Naive thymus-derived CD8-positive, alpha-beta T cell (primary cell): ENCODE results near the gene TAS2R41. TPM values are rescaled to one million over a fixed set of nuclear protein-coding genes. Genes with fewer than 3 reads are reported as not detected.

ENCODE experiments used
- ATAC-seq, 2 donors: fragments of 150-1000 bp; cut with Tn5 transposase in 1 of 2; sonication (Bioruptor Pico), chemical (Tn5 transposase) in 1 of 2; 1 replicate in 1 of 2; 2 replicates in 1 of 2; pipeline ENCODE4 v1.10.0; 2021; ENCODE audit warnings: mild to moderate bottlenecking in 2 of 2, moderate library complexity in 2 of 2
- POLR2A ChIA-PET: fragments of 350-600 bp; sonication (Branson Sonifier 250); formaldehyde crosslinking; loops from one replicate; lab custom pipeline; 2021; ENCODE audit warnings: antibody characterized with exemption; lab: Charles Lee
- DNase-seq, 10 donors: peaks; one replicate each; pipeline versions ENCODE4 v3.0.0 to v3.0.0-alpha.2; 2020 to 2022
- H3K27ac Mint-ChIP-seq, 10 donors: one replicate each; pipeline ENCODE4 v1.8.0; 2020 to 2022; ENCODE audit warnings: mild to moderate bottlenecking in 10 of 10, mixed read lengths in 10 of 10, moderate library complexity in 4 of 10, inconsistent platforms in 1 of 10
- H3K27me3 Mint-ChIP-seq, 5 donors: one replicate each; pipeline ENCODE4 v1.8.0; 2021 to 2022; ENCODE audit warnings: mixed read lengths in 5 of 5
- H3K36me3 Mint-ChIP-seq, 3 donors: one replicate each; pipeline ENCODE4 v1.8.0; 2020 to 2022; ENCODE audit warnings: mixed read lengths in 3 of 3, mild to moderate bottlenecking in 2 of 3, inconsistent platforms in 1 of 3
- H3K4me1 Mint-ChIP-seq, 4 donors: one replicate each; pipeline ENCODE4 v1.8.0; 2021 to 2022; ENCODE audit warnings: mixed read lengths in 4 of 4
- H3K4me3 Mint-ChIP-seq, 10 donors: one replicate each; pipeline ENCODE4 v1.8.0; 2020 to 2022; ENCODE audit warnings: mild to moderate bottlenecking in 10 of 10, mixed read lengths in 10 of 10, moderate library complexity in 6 of 10, inconsistent platforms in 1 of 10
- H3K9me3 Mint-ChIP-seq, 9 donors: one replicate each; pipeline ENCODE4 v1.8.0; 2020 to 2022; ENCODE audit warnings: mixed read lengths in 9 of 9, mild to moderate bottlenecking in 3 of 9, inconsistent platforms in 1 of 9, moderate library complexity in 1 of 9
- polyA plus RNA-seq, 3 donors: library from polyadenylated mRNA; unstranded; fragments of 300-500 nt; fragmentation: Illumina TruSeq; gene quantifications; one replicate each; pipeline ENCODE4 v1.2.3, GENCODE V29; 2021
- total RNA-seq, 8 experiments: library from RNA in 2 of 8; stranded (reverse) in 2 of 8; gene quantifications; one replicate each; pipeline ENCODE4 v1.2.3 and lab custom pipeline; 2021 to 2026

Gene TAS2R41
- total RNA-seq: under 1 TPM in 1 of 2 experiments, not detected in 1; 0.55 TPM
- not detected for polyA plus RNA-seq
- total RNA-seq (lab: John Stamatoyannopoulos, UW): 0 to 0.57 (median 0.39) reads per million in 6 experiments

DNA sequence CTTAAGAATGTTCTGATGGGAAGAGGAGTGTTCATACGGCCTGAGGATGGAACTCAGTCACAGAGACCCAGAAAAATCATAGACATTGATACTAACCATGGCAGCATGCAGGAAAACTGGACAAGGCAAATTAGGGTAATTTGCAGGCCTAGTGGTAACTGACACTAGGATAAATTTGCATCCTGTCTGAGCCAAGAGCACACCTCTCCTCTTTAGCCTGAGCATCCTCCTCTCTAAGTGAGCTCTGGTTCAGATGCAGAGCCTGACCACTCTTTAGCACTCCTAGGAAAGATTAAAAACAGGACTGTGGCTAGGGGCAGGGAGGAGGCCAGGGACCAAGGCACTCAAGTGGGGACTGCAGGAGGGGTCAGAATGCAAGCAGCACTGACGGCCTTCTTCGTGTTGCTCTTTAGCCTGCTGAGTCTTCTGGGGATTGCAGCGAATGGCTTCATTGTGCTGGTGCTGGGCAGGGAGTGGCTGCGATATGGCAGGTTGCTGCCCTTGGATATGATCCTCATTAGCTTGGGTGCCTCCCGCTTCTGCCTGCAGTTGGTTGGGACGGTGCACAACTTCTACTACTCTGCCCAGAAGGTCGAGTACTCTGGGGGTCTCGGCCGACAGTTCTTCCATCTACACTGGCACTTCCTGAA is at the start of gene TAS2R41:
TSS of gene TAS2R41 (plus strand) at position 373 of the 650 bp plus-strand sequence. CDS start at position 373, 0 bp downstream.
- H3K4me3 Mint-ChIP-seq: no peak within 1 kb of the TSS
- H3K4me1 Mint-ChIP-seq: peaks cover 18 to 40% (median 29%) of the 10 kb centered on the region in 4 donors
- DNase-seq: no peak
- H3K27ac Mint-ChIP-seq: peak within 1 kb of the TSS in 5 of 10 donors; percentile 14 to 75 (median 39)
- H3K27me3 Mint-ChIP-seq: no peaks in the 10 kb centered on the region
- H3K9me3 Mint-ChIP-seq: peaks cover 0 to 16% (median 2%) of the 10 kb centered on the region in 9 donors
- ATAC-seq: no peak
- H3K36me3 Mint-ChIP-seq: peaks cover 0 to 8% (median 3%) of the 10 kb centered on the region in 3 donors
- POLR2A ChIA-PET: no interaction called here

DNA sequence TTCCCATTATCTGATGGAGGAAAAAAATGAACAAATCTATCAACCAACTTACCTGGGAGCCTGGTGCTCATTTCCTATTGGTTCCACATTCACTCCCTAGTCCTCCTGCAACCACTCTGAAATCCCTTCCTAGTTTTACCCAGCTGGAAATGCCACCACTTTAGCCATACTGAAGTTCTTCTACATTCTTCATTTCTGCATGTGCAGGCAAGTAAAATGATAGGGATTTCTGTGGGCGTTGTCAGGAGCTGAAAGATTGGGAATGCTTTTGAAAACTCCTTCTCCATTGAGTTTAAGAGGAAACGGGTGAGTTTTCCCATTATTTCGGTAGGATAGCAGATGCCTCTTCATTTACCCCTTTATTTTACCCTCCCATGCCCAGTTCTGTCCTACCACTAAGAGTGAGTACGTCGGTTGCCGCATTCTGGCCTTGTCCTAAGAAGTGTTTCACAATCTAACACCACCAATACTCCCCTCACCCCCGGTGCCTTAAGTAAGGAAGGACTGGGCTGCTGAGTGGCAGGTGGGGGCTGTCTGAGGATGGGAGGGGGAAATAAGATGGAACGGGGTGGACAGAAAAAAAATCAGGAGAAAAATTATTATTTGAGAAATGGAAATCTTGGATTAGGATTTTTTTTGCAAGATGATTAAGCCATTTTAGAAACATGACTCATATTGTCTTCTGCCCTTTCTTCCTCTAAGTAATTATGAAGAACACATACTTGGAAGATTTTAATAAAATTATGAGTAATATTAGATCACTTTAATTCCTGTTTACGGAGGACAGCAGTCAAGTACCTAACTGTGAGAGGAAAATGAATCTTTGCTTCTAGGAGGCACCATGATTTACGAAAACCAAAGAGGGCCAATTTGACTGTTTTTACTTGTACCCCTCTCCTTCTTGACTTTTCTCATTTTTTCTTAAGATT is 47.6 kb upstream of the TAS2R41 start:
- ATAC-seq: no peak
- Mint-ChIP-seq H3K9me3 (no peaks in the 10 kb centered on the region), H3K27ac (peak overlapping the region in 2 of 10 donors; percentile 2 to 81), H3K4me1 (peaks cover 5 to 28% (median 9%) of the 10 kb centered on the region in 4 donors), H3K36me3 (peaks cover 9 to 44% (median 11%) of the 10 kb centered on the region in 3 donors), H3K4me3 (no peak overlapping the region), H3K27me3 (no peaks in the 10 kb centered on the region)
- POLR2A ChIA-PET: no interaction called here
- DNase-seq: no peak

- peaks cover 9 to 52% (median 14%) of the 10 kb centered on the region in 3 donors for H3K36me3 Mint-ChIP-seq
Measured at GRCh38 chr7:143431109-143431508, 46.6 kb upstream of the TAS2R41 start.

GRCh38 chr7:143433759-143434158 is 43.9 kb upstream of the TAS2R41 start:
- POLR2A ChIA-PET: no interaction called here
- H3K36me3 Mint-ChIP-seq: peaks cover 12 to 49% (median 15%) of the 10 kb centered on the region in 3 donors
- H3K27ac Mint-ChIP-seq: no peak overlapping the region
- H3K9me3 Mint-ChIP-seq: no peaks in the 10 kb centered on the region
- H3K4me3 Mint-ChIP-seq: no peak overlapping the region
- DNase-seq (no peak), ATAC-seq (no peak)
- H3K27me3 Mint-ChIP-seq: peaks cover 0 to 2% (median 0%) of the 10 kb centered on the region in 5 donors
- H3K4me1 Mint-ChIP-seq: peaks cover 18 to 48% (median 25%) of the 10 kb centered on the region in 4 donors

More at GRCh38 chr7:143431109-143431508, 46.6 kb upstream of the TAS2R41 start:
- H3K27ac Mint-ChIP-seq: peak overlapping the region in 2 of 10 donors; percentile 9 to 61
- DNase-seq (no peak), ATAC-seq (no peak)
- POLR2A ChIA-PET: no interaction called here
- peaks cover 5 to 31% (median 11%) of the 10 kb centered on the region in 4 donors for H3K4me1 Mint-ChIP-seq
- no peak overlapping the region for H3K4me3 Mint-ChIP-seq
- peaks cover 0 to 2% (median 0%) of the 10 kb centered on the region in 5 donors for H3K27me3 Mint-ChIP-seq
- no peaks in the 10 kb centered on the region for H3K9me3 Mint-ChIP-seq

DNA sequence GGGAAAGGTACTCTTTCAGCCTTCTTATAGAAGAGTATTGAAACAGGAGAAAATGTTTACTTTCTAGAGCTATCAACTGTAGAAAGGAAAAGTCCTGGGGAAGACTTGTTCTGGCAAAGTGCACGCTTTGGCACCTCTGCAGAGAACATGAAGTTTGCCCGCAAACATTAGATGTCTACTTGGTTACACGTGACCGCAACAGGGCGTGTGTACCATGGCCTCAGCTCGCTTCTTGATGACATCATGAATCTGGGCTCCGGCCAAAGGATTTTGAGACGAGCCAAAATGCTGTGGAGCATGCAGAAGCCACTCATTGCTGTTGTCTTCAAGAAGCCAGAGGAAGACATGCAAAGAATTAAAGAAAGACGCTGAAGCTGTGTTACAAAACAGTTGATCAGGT is 43.0 kb upstream of the TAS2R41 start:
- DNase-seq: no peak
- ATAC-seq: no peak
- Mint-ChIP-seq H3K27ac (no peak overlapping the region), H3K27me3 (peaks cover 0 to 2% (median 0%) of the 10 kb centered on the region in 5 donors), H3K36me3 (peaks cover 14 to 51% (median 15%) of the 10 kb centered on the region in 3 donors), H3K4me1 (peaks cover 20 to 48% (median 26%) of the 10 kb centered on the region in 4 donors), H3K4me3 (no peak overlapping the region), H3K9me3 (no peaks in the 10 kb centered on the region)
- POLR2A ChIA-PET: no interaction called here

DNA sequence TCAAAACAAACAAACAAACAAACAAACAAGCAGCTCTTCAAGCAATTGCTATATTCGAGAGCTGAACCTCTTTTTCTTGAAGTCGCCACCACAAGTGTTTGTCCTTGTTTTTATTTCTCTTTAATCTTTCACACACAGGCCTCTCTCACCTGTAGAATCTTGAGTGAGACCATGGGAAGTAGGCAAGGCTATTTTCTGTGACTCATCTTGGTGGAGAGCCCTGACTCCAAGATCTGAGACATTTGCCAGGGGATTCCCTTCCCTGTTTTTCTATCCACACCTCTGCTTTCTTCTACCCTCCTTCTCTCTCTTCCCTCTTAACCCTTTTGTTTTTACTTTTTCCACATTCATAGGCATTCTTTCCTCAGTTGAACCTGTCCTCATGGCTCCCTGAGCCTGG is 42.4 kb upstream of the TAS2R41 start:
- DNase-seq (no peak), ATAC-seq (no peak)
- POLR2A ChIA-PET: no interaction called here
- Mint-ChIP-seq H3K36me3 (peaks cover 14 to 49% (median 15%) of the 10 kb centered on the region in 3 donors), H3K9me3 (no peaks in the 10 kb centered on the region), H3K4me3 (no peak overlapping the region), H3K4me1 (peaks cover 21 to 46% (median 28%) of the 10 kb centered on the region in 4 donors), H3K27me3 (peaks cover 0 to 2% (median 0%) of the 10 kb centered on the region in 5 donors), H3K27ac (peak overlapping the region in 3 of 10 donors; percentile 4 to 84 (median 54))

DNA sequence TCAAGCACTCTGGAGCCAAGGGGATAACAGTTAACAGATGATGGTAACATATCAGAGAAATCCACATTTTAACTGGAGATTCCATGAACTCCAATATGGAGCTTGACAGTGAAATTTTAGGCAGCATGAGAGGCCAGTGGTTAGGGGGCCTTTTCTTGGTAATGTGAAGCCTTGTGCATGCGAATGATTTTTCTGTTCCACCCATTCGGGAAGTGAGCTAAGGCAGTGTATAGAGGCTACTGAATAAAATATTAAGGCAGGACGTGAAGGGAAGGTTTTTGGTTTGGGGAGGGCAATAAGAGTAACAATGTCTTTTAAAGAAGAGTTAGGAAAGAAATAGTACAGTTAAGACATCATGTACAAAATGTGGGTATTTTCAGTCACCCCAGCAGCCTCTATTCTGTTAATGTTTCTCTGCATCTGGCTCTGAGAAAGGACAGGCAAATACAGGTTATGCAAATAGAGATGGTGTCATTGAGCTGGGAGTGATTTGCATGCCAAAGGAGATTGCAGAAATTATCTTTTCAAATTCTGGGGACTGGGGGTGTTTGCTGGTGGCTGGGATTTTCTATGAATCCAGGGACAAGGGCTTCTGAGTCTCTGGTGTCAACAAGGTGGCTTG is 41.2 kb upstream of the TAS2R41 start:
- H3K9me3 Mint-ChIP-seq: no peaks in the 10 kb centered on the region
- H3K36me3 Mint-ChIP-seq: peaks cover 13 to 50% (median 14%) of the 10 kb centered on the region in 3 donors
- H3K4me3 Mint-ChIP-seq: no peak overlapping the region
- H3K27me3 Mint-ChIP-seq: peaks cover 0 to 2% (median 0%) of the 10 kb centered on the region in 5 donors
- no peak for DNase-seq
- POLR2A ChIA-PET: no interaction called here
- H3K27ac Mint-ChIP-seq: peak overlapping the region in 5 of 10 donors; percentile 8 to 86 (median 25)
- ATAC-seq: no peak
- H3K4me1 Mint-ChIP-seq: peaks cover 21 to 39% (median 29%) of the 10 kb centered on the region in 4 donors

- Mint-ChIP-seq H3K27ac (peak overlapping the region in 9 of 10 donors; percentile 22 to 87 (median 76)), H3K36me3 (peaks cover 13 to 51% (median 14%) of the 10 kb centered on the region in 3 donors), H3K27me3 (peaks cover 0 to 2% (median 0%) of the 10 kb centered on the region in 5 donors), H3K4me3 (peak overlapping the region in 3 of 10 donors; percentile 1 to 60 (median 7)), H3K9me3 (no peaks in the 10 kb centered on the region), H3K4me1 (peaks cover 21 to 46% (median 28%) of the 10 kb centered on the region in 4 donors)
- DNase-seq (no peak), ATAC-seq (peak; percentile 27 to 33)
- POLR2A ChIA-PET: no interaction called here
Measured at GRCh38 chr7:143437578-143437977, 40.1 kb upstream of the TAS2R41 start.

DNA sequence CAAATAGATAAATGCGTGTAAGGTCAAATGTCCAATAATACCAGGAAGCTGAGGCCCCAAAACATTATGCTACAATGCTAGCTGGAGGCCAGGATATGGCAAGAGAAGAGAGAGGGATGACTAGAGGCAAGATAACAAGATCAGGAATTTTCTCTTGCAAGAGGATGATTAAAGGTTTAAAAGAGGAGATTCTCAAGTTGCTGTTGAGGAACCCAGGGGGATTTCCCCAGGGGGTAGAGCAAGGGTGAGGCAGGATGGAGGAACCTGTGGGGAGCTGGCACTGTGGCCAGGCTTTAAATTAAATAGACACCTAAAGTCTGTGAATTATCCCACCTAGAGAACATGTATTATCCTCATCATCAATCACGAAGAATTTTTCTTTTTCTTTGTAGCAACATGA is 37.8 kb upstream of the TAS2R41 start:
- DNase-seq (no peak), ATAC-seq (no peak)
- POLR2A ChIA-PET: no interaction called here
- H3K36me3 Mint-ChIP-seq: peaks cover 5 to 39% (median 10%) of the 10 kb centered on the region in 3 donors
- no peak overlapping the region for H3K4me3 Mint-ChIP-seq
- peaks cover 21 to 46% (median 30%) of the 10 kb centered on the region in 4 donors for H3K4me1 Mint-ChIP-seq
- peaks cover 0 to 2% (median 0%) of the 10 kb centered on the region in 5 donors for H3K27me3 Mint-ChIP-seq
- H3K9me3 Mint-ChIP-seq: no peaks in the 10 kb centered on the region
- peak overlapping the region in 1 of 10 donors; percentile 28 for H3K27ac Mint-ChIP-seq

DNA sequence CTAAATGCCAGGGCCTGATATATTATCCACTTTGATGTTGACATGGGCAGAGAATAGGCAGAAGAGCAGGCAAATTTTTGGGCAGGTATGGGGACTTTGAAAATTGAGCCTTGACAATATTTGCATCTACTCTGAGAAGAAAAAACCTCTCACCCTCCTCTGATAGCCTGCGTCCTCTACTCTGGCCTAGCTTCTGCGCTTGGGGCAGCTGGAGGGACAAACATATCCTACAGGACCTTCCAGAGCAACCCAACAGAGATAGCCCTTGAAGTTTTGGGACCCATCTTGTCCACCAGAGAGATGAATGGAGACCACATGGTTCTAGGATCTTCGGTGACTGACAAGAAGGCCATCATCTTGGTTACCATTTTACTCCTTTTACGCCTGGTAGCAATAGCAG is 34.5 kb upstream of the TAS2R41 start, which contains the start of gene TAS2R60:
TSS of gene TAS2R60 (plus strand) at position 301 of the 400 bp plus-strand sequence. CDS start at position 301, 0 bp downstream.
- peaks cover 2 to 22% (median 14%) of the 10 kb centered on the region in 4 donors for H3K4me1 Mint-ChIP-seq
- POLR2A ChIA-PET: no interaction called here
- peaks cover 5 to 27% (median 5%) of the 10 kb centered on the region in 3 donors for H3K36me3 Mint-ChIP-seq
- DNase-seq (no peak), ATAC-seq (no peak)
- H3K27me3 Mint-ChIP-seq: no peaks in the 10 kb centered on the region
- no peaks in the 10 kb centered on the region for H3K9me3 Mint-ChIP-seq
- H3K27ac Mint-ChIP-seq: peak within 1 kb of the TSS in 1 of 10 donors; percentile 11
- H3K4me3 Mint-ChIP-seq: no peak within 1 kb of the TSS

- POLR2A ChIA-PET: no interaction called here
- DNase-seq: no peak
- no peaks in the 10 kb centered on the region for H3K9me3 Mint-ChIP-seq
- no peak overlapping the region for H3K27ac Mint-ChIP-seq
- H3K4me3 Mint-ChIP-seq: no peak overlapping the region
- H3K4me1 Mint-ChIP-seq: peaks cover 0 to 15% (median 9%) of the 10 kb centered on the region in 4 donors
- no peaks in the 10 kb centered on the region for H3K27me3 Mint-ChIP-seq
- peaks cover 0 to 20% (median 4%) of the 10 kb centered on the region in 3 donors for H3K36me3 Mint-ChIP-seq
- ATAC-seq: no peak
Measured at GRCh38 chr7:143444063-143444782, 33.5 kb upstream of the TAS2R41 start.
